K562 (cell line): ENCODE measurements around the gene GRHPR. TPM values are rescaled to one million over a fixed set of nuclear protein-coding genes. Genes with fewer than 3 reads are reported as not detected.

Experiments
- ATAC-seq: fragments of 200-7000 bp; cut with Tn5 transposase; 3 replicates; pipeline ENCODE4 v1.9.1; 2020; ENCODE audit warnings: moderate library complexity
- BruUV-seq: library from RNA; stranded (reverse); fragments of 400-500 nt; replicated peaks from 2 replicates; lab custom pipeline; 2021; lab: Mats Ljungman, UMichigan
- CTCF ChIA-PET: fragments of 300-600 bp; formaldehyde crosslinking; extraction: SDS; loops from one replicate; lab custom pipeline; 2021; ENCODE audit warnings: low intra/inter-chr PET ratio; lab: Yijun Ruan, JAX
- POLR2A ChIA-PET: fragments of 300-600, 350-650 bp; sonication (Branson Sonifier 250); formaldehyde crosslinking; extraction: SDS; loops from one replicate; lab custom pipeline; 2021; ENCODE audit warnings: antibody characterized with exemption, inconsistent platforms; lab: Yijun Ruan, JAX
- DNase-seq, 4 experiments: peaks; one replicate each; pipeline versions ENCODE4 v3.0.0 to v3.0.0-alpha.2; 2011 to 2018; ENCODE audit warnings: low spot score in 3 of 4, mixed read lengths in 3 of 4; ENCODE audit errors: extremely low read depth in 1 of 4
- FAIRE-seq: peaks from 2 replicates; lab custom pipeline; 2011; peaks lifted over from hg19 to GRCh38; lab: Jason Lieb, UNC
- H2AFZ ChIP-seq: 2 replicates; pipeline ENCODE4 v1.6.0; 2011; ENCODE audit warnings: low read depth, low read length, control low read depth, inconsistent platforms
- H3K27ac ChIP-seq: fragments of 200-600 bp; 3 replicates; pipeline ENCODE4 v1.8.0; 2011; ENCODE audit warnings: low read depth, mild to moderate bottlenecking, control low read depth, inconsistent platforms, low read length, moderate library complexity, mixed read lengths; ENCODE audit errors: extremely low read depth
- H3K27me3 ChIP-seq, 2 experiments: fragments of 300-600 bp in 1 of 2; 2 replicates in 1 of 2; 3 replicates in 1 of 2; pipeline versions ENCODE4 v1.6.0 to v1.8.0; 2011; ENCODE audit warnings: inconsistent platforms in 2 of 2, low read length in 2 of 2, mild to moderate bottlenecking in 1 of 2, mixed read lengths in 1 of 2, moderate library complexity in 1 of 2; ENCODE audit not compliant: control insufficient read depth in 2 of 2, insufficient read depth in 2 of 2
- H3K36me3 ChIP-seq: fragments of 300-600 bp; 3 replicates; pipeline ENCODE4 v1.8.0; 2011; ENCODE audit warnings: mild to moderate bottlenecking, low read length, inconsistent platforms; ENCODE audit not compliant: control insufficient read depth, insufficient read depth
- H3K4me1 ChIP-seq, 2 experiments: fragments of 200-600 bp in 1 of 2; replicated peaks in 1 of 2; 2 replicates in 1 of 2; 3 replicates in 1 of 2; pipeline versions ENCODE4 v1.5.1 to v1.8.0; 2011; ENCODE audit warnings: inconsistent platforms in 2 of 2, low read length in 2 of 2, mild to moderate bottlenecking in 1 of 2, mixed read lengths in 1 of 2, moderate library complexity in 1 of 2; ENCODE audit not compliant: control insufficient read depth in 2 of 2, insufficient read depth in 2 of 2
- H3K4me2 ChIP-seq: 2 replicates; pipeline ENCODE4 v1.6.1; 2011; ENCODE audit warnings: low read length, control low read depth, inconsistent platforms, mixed read lengths; ENCODE audit not compliant: insufficient read depth
- H3K4me3 ChIP-seq: fragments of 200-600 bp; sonication (generic), shearing (Covaris generic); 2 replicates; pipeline ENCODE4 v1.5.1; 2016; ENCODE audit warnings: control low read depth, inconsistent platforms
- H3K79me2 ChIP-seq: fragments of 200-600 bp; 3 replicates; pipeline ENCODE4 v1.8.0; 2011; ENCODE audit warnings: low read length, inconsistent platforms; ENCODE audit not compliant: control insufficient read depth, insufficient read depth
- H3K9ac ChIP-seq, 2 experiments: 2 replicates each; pipeline versions ENCODE4 v1.6.0 to v1.6.1; 2011; ENCODE audit warnings: low read depth in 2 of 2, low read length in 2 of 2, control low read depth in 1 of 2, inconsistent platforms in 1 of 2, mild to moderate bottlenecking in 1 of 2, mixed read lengths in 1 of 2; ENCODE audit not compliant: insufficient read depth in 1 of 2
- H3K9me1 ChIP-seq: one replicate; pipeline ENCODE4 v1.6.0; 2011; ENCODE audit warnings: inconsistent platforms, mild to moderate bottlenecking, low read length, moderate library complexity; ENCODE audit not compliant: control insufficient read depth, insufficient read depth
- H3K9me3 ChIP-seq: replicated peaks from 2 replicates; pipeline ENCODE4 v1.5.1; 2011; ENCODE audit warnings: low read depth, low read length, inconsistent platforms; ENCODE audit not compliant: control insufficient read depth, insufficient read depth
- H4K20me1 ChIP-seq: replicated peaks from 2 replicates; pipeline ENCODE4 v1.6.1; 2011; ENCODE audit warnings: low read length, inconsistent platforms, mixed read lengths; ENCODE audit not compliant: control insufficient read depth, insufficient read depth
- BRD9 ChIP-seq: fragments of 450-650 bp; IDR thresholded peaks from 2 replicates; pipeline ENCODE4 v1.6.1; 2018; ENCODE audit warnings: low read depth; ENCODE audit not compliant: partially characterized antibody
- C11orf30 ChIP-seq: fragments of 450-650 bp; IDR thresholded peaks from 2 replicates; pipeline ENCODE4 v1.6.1; 2016; ENCODE audit warnings: low read depth, mild to moderate bottlenecking
- MAFF ChIP-seq: IDR thresholded peaks from 2 replicates; pipeline ENCODE4 v1.6.1; 2012; ENCODE audit warnings: low read length, improper control_type of control experiment
- MAFG ChIP-seq: fragments of 450-650 bp; conservative IDR thresholded peaks from 2 replicates; pipeline ENCODE4 v1.6.1; 2016; ENCODE audit warnings: missing genetic modification characterization, missing compliant biosample characterization
- MAFK ChIP-seq: IDR thresholded peaks from 2 replicates; pipeline ENCODE4 v1.6.1; 2011; ENCODE audit warnings: low read length, improper control_type of control experiment
- MED1 ChIP-seq: sonication (generic); formaldehyde crosslinking; IDR thresholded peaks from 2 replicates; pipeline ENCODE4 v1.8.1; 2023; ENCODE audit warnings: missing genetic modification reagents, borderline replicate concordance
- NFE2 ChIP-seq: IDR thresholded peaks from 2 replicates; pipeline ENCODE4 v1.6.1; 2014; ENCODE audit warnings: antibody characterized with exemption, low read depth
- ZNF316 ChIP-seq: fragments of 450-650 bp; IDR thresholded peaks from 2 replicates; pipeline ENCODE4 v1.6.1; 2016
- WGBS: fragments of 100-300 bp; shearing (Covaris generic); methylation state at CpG from one replicate; pipeline ENCODE4 v1.1.6; 2016; ENCODE audit warnings: low coverage, mixed read lengths; ENCODE audit not compliant: insufficient coverage; ENCODE audit errors: missing lambda C conversion rate; 5-methylcytosine and 5-hydroxymethylcytosine counted together
- in situ Hi-C: fragments of 300-500 bp; cut with MboI; formaldehyde crosslinking; loops from 4 replicates; pipeline ENCODE4 v1.15.0; 2018; ENCODE audit warnings: inconsistent platforms, mixed read lengths
- intact Hi-C: fragments of 100-400 bp; cut with micrococcal nuclease; formaldehyde crosslinking; loops from 2 replicates; pipeline ENCODE4 v1.14.2; 2022
- polyA plus RNA-seq, 8 experiments: library from polyadenylated mRNA; depleted of rRNA in 4 of 8; stranded (reverse) in 5 of 8; unstranded in 3 of 8; fragments of >200 nt; fragmentation: Nextera tagmentation in 2 of 8; fragmentation: Illumina TruSeq in 1 of 8; extraction: Ambion mirVana in 2 of 8; extraction: Trizol in 1 of 8; gene quantifications; 2 replicates each; pipeline versions ENCODE4 v1.2.1 to v1.2.3, GENCODE V29; 2011 to 2014; ENCODE audit warnings: inconsistent platforms in 1 of 8, missing spikeins in 1 of 8
- total RNA-seq, 7 experiments: library from RNA; depleted of rRNA in 6 of 7; stranded (reverse); fragments of >200 nt in 6 of 7; fragmentation: Illumina TruSeq in 2 of 7; extraction: Trizol in 2 of 7; gene quantifications; 2 replicates each; pipeline versions ENCODE4 v1.2.1 to v1.2.3, GENCODE V29; 2011 to 2021; ENCODE audit warnings: low replicate concordance in 1 of 7
- TF ChIP-seq, protein P1 (sequence below): fragments of 250-450 bp; sonication (Bioruptor Pico); IDR thresholded peaks from 2 replicates; pipeline ENCODE4 v1.4.0; 2020; ENCODE audit warnings: mild to moderate bottlenecking, moderate library complexity
- TF ChIP-seq, protein P2 (sequence below): fragments of 250-450 bp; sonication (Bioruptor Pico); IDR thresholded peaks from 2 replicates; pipeline ENCODE4 v1.8.0; 2021; ENCODE audit warnings: moderate library complexity, mild to moderate bottlenecking, inconsistent platforms

Gene GRHPR
- total and polyA plus RNA-seq, 9 of the 15 experiments (the other 6 are each of a cell fraction or from before 2014, with no cell fraction given), result 38.9 to 144 (median 120) TPM

DNA sequence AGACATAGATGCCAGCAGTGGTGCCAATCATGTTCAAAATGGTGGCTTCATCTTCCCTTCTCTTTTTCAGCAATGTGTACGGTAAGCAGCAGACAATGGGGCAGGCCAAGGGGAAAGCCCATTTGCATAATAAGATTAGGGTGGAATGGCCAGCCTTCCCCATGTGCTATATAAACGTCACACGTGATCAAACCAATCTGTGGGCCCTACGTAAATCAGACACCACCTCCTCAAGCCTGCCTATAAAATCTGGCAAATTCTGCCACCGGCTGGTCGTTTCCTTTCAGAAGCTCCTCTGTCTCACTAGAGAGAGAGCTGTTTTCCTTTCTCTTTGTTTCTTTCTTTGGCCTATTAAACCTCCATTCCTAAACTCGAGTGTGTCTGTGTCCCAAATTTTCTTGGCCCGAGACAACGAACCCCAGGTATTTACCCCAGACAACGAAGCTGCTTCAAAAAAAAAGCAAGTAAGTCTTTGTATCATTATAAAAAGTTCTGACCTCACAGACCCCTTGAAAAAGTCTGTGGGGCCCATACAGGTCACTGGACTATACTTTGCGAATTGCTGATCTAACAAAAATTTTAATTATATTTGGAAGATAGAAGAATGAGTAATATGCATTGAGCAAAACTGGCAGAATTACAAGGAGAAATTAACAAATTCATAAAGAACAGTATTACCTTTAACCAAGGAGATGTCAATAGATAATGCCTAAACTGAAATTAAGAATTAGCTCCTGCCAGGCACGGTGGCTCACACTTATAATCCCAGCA is 27.6 kb downstream of the GRHPR start (continued):
- TF ChIP-seq, protein P1, sequence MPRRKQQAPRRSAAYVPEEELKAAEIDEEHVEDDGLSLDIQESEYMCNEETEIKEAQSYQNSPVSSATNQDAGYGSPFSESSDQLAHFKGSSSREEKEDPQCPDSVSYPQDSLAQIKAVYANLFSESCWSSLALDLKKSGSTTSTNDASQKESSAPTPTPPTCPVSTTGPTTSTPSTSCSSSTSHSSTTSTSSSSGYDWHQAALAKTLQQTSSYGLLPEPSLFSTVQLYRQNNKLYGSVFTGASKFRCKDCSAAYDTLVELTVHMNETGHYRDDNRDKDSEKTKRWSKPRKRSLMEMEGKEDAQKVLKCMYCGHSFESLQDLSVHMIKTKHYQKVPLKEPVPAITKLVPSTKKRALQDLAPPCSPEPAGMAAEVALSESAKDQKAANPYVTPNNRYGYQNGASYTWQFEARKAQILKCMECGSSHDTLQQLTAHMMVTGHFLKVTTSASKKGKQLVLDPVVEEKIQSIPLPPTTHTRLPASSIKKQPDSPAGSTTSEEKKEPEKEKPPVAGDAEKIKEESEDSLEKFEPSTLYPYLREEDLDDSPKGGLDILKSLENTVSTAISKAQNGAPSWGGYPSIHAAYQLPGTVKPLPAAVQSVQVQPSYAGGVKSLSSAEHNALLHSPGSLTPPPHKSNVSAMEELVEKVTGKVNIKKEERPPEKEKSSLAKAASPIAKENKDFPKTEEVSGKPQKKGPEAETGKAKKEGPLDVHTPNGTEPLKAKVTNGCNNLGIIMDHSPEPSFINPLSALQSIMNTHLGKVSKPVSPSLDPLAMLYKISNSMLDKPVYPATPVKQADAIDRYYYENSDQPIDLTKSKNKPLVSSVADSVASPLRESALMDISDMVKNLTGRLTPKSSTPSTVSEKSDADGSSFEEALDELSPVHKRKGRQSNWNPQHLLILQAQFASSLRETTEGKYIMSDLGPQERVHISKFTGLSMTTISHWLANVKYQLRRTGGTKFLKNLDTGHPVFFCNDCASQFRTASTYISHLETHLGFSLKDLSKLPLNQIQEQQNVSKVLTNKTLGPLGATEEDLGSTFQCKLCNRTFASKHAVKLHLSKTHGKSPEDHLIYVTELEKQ (CRISPR knock-in tag), result no peak
- TF ChIP-seq BRD9 (no peak), MAFF (peak; percentile 58)

DNA sequence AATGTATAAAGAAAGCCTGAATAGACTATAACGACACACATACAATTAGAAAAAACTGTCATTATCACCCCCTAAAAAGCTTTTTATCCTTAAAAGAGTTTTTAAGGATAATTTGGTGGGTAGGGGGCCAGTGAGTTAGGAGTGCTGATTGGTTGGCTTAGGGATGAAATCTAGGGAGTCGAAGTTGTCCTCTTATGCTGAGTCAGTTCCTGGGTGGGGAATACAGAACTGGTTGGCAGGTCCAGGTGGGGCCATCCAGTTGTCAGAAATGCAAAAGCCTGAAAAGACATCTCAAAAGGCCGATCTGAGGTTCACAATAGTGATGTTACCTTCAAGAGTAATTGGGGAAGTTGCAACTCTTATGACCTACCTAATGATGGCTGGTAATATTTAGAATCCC is 29.1 kb downstream of the GRHPR start:
- intact Hi-C loops, result no loop called here
- ChIA-PET POLR2A (interaction anchor here (0.9 to 6.7 kb wide), 4 partner anchors 12 to 28 kb away, joined by 3 to 65 read pairs (median 3); partner anchors contain the start of gene ZBTB5), CTCF (no interaction called here)

More for the DNA sequence above, 29.1 kb downstream of the GRHPR start:
- TF ChIP-seq MED1 (no peak), MAFK (peak; percentile 29; the same call in 1 of the 2 replicates), MAFF (peak; percentile 48; the same call in 1 of the 2 replicates), C11orf30 (peak; percentile 82), NFE2 (peak; percentile 72), ZNF316 (peak; percentile 92), MAFG (tag) (peak; percentile 55)
- TF ChIP-seq, protein P2, sequence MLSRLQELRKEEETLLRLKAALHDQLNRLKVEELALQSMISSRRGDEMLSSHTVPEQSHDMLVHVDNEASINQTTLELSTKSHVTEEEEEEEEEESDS, result no peak
- H3K9me3 ChIP-seq, result 0 out of 2 replicates have a peak, but pooled peaks cover 2% of the 10 kb centered on the region
- no peak overlapping the region for H3K4me3 ChIP-seq
- no peak overlapping the region for H3K9ac ChIP-seq
- no peaks in the 10 kb centered on the region for H3K27me3 ChIP-seq
- H3K79me2 ChIP-seq, result peaks cover 85% of the 10 kb centered on the region
- H2AFZ ChIP-seq, result no peak overlapping the region
- H3K4me2 ChIP-seq, result no peak overlapping the region
- no peak overlapping the region for H3K27ac ChIP-seq
- peaks cover 24% of the 10 kb centered on the region for H3K36me3 ChIP-seq
- H4K20me1 ChIP-seq, result peaks cover 17% of the 10 kb centered on the region
- FAIRE-seq (peak; percentile 49), DNase-seq (peak in 1 of 4 experiments; percentile 29), ATAC-seq (peak; percentile 32; the same call in 2 of the 3 replicates)
- 37% methylated on average over 3 of the region's 3 CpGs for WGBS
- H3K4me1 ChIP-seq, result peaks cover 0 to 6% of the 10 kb centered on the region in 2 experiments; a peak in 1 of 5 replicates
- H3K9me1 ChIP-seq, result no peaks in the 10 kb centered on the region
- in situ Hi-C loops, result no loop called here
- BruUV-seq, result no TSS peak
